Tibial nerve (tissue), 3 donors: ENCODE results near the gene BAHCC1.

ENCODE experiments used
- POLR2A ChIP-seq, 2 donors: fragments of 450-650 bp; IDR thresholded peaks; one replicate each; pipeline ENCODE4 v1.6.1; 2017; ENCODE audit warnings: antibody characterized with exemption in 2 of 2, mild to moderate bottlenecking in 2 of 2, moderate library complexity in 2 of 2
- TF ChIP-seq, protein P1 (sequence below), 5 experiments: fragments of 200-600 bp in 3 of 5; fragments of 450-650 bp in 2 of 5; sonication (generic) in 3 of 5; IDR thresholded peaks; one replicate each; pipeline ENCODE4 v1.5.1; 2016 to 2019; ENCODE audit warnings: antibody characterized with exemption in 5 of 5, mild to moderate bottlenecking in 3 of 5, moderate library complexity in 2 of 5

DNA sequence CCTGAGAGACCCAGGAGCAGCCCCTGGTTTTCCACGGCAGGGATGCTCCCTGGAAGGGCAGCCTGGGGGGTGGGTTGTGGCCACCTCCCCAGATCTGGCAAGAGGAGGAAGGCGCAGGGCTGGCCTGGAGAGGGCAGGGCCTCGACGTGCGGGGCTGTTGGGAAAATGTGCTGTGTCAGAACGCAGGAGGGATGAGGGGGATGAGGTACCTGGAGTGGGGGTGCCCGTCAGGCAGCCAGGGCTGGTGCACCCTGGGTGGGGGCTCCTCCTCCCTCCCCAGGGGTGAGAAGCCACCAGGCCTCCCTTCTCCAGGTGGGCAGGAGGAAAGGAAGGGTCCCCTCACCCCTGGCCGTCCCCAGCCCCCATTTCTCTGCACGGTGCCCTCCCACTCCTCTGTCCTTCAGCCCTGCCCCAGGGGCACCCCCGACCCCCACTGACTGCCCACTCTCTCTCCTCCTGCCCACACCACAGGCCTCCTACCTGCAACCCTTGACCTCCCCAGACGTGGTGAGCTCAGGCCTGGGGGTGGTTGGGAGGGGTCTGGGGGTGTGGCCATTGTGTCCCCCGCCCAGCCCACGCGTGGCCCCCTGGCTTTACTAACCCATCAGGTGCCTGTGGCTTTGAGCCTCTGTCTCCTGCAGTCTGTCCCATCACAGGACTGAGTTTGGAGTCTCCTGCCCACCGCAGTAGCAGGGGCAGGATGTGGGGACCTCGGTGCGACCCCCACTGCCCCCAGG, 39.6 kb downstream of the BAHCC1 start:
- TF ChIP-seq POLR2A (IDR thresholded peaks at IDR 0.05): no peak
- TF ChIP-seq, protein P1, sequence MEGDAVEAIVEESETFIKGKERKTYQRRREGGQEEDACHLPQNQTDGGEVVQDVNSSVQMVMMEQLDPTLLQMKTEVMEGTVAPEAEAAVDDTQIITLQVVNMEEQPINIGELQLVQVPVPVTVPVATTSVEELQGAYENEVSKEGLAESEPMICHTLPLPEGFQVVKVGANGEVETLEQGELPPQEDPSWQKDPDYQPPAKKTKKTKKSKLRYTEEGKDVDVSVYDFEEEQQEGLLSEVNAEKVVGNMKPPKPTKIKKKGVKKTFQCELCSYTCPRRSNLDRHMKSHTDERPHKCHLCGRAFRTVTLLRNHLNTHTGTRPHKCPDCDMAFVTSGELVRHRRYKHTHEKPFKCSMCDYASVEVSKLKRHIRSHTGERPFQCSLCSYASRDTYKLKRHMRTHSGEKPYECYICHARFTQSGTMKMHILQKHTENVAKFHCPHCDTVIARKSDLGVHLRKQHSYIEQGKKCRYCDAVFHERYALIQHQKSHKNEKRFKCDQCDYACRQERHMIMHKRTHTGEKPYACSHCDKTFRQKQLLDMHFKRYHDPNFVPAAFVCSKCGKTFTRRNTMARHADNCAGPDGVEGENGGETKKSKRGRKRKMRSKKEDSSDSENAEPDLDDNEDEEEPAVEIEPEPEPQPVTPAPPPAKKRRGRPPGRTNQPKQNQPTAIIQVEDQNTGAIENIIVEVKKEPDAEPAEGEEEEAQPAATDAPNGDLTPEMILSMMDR (IDR thresholded peaks at IDR 0.05): no peak
